Myocyte (in vitro differentiated cells): Measurements from ENCODE around the gene CATSPERD. TPM values are rescaled to one million over a fixed set of nuclear protein-coding genes. Genes with fewer than 3 reads are reported as not detected.
A peak's percentile ranks its signal among the peaks of the same experiment; 100 is the strongest.

ENCODE experiments used
- DNase-seq: peaks from one replicate; pipeline ENCODE4 v3.0.0-alpha.2; 2012; ENCODE audit warnings: low read depth
- total RNA-seq: library from RNA; depleted of rRNA; stranded (reverse); fragments of >200 nt; gene quantifications from 2 replicates; pipeline ENCODE4 v1.2.3, GENCODE V29; 2014

The CATSPERD gene
- total RNA-seq, 1 donor from 2014 or later = not detected

DNA sequence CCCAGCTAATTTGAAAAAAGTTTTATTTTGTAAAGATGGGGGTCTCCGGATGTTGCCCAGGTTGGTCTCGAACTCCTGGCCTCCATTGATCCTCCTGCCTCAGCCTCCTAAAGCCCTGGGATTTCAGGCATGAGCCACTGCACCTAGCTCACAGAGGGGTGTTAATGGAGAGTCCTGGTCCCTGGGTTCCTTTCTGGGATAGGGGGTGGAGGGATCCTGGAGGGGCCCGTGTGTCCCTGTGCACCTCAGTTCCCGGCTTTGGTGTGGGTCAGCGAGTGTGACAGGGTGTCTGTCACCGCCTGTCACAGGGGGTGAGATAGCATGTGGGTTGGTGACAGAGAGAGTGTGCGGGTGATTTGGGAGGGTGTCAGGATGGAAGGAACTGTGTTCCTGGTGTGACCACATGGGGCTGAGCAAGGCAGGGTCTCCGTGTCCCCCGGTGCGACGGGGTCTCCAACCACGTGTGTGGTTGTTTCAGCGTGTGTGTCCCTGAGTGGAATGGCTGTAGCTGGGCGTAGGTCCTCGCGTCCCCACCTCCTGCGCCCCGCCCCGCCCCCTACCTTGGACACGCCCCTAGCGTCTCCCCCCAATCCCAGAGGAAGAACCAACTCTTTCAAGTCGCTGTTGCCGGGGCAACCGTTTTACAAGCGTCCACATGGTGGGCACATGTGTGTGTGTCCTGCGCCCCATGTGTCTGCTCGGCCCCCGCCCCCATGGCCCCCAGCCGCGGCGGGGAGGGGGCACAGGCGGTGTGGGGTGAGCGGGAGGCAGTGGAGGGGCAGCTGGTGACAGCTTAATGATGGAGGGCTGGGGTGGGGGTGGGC lies 81.6 kb downstream of the CATSPERD start:
- no peak for DNase-seq

DNA sequence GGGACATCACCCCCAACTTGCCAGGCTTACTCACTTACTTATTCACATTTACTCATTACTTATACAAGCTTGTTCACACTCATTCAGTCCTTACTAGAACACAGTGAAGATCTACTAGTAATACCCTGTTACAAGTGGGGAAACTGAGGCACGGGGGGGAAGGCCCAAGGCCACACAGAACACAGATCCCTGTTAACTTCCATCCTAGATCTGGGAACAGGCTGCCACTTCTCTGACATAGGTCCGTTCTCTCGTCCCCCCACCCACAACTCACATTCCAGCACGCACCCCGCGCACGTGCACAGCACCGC lies 83.0 kb downstream of the CATSPERD start:
- no peak for DNase-seq

DNA sequence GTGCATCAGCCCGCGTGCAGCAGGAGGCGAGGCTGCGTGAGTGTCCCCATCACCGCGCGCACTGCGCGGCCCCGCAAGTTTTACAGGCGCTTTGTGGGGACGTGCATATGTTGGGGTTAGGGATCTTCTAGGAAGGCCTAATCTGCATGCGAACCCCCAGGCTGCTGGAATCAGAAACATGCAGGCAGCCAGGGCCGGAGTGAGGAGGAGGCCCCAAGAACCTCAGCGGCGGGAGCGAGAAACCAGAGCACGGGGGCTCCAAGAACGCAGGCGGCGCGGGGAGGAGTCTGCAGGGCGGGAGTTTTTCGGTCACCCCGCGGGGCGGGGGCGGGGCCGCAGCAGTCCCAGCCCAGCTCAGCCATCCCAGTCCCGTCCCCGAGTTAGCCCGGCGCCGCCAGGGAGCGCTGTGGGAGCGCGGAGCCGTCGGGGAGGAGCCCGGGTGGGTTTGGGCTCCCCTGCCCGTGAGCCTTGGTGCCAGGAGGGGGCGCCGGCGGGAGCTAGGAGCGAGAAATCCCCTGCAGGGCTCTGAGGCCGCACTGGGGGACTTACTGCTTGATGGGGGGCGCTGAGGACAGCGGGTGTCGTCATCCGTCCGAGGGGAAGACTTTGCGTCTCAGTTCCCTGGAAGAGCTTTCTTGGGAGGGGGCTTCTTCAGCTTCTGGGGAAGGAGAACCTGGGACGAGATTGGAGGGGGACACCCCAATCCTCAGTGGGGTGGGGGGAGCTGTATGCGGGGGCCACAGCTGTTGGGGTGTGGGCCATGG lies 83.5 kb downstream of the CATSPERD start:
- peak; percentile 76 for DNase-seq

DNA sequence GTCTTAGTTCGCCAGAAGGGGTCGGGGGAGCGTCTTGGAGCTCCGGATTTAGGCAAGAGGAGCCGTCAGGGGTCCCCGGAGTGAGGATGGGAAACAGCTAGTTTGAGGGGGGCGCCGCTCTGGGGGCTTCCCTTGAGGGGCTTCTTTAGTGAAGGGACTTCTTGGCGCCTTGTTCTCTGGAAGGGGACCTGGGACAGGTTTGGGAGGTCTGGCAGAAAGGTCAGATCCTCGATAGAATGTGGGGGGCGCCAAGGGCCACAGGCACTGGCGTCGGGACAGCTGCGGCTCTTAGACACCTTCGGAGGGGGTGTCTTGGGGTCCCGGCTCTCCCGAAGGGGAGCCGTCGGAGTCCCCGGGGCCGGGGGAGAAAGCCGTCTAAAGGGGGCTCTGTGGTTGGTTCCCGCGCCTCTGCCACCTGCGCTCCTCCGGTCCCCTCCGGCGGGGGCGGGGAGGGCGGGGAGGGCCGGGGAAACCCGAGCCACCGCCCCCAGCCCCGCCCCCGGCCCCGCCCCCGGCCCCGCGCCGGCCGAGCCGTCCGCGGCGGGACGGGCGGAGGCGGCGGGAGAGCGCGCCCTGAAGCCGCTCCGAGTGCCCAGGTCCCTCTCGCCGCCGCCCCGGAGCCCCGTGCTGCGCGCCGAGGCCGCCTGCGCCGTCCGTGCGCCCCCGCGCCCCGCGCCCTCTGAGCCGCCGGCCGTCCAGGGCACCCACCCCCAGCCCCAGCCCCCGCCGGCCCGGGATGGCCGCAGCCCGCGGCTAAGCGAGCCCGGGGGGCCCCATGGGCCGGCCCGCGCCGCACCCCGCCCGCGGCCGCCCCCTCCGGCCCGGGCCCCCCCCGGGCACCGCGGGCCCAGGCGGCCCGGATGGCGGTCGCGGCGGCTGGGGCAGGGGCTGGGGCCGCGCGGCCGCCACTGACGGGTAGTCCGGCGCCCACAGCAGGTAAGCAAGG lies 84.4 kb downstream of the CATSPERD start, which contains the start of gene NRTN:
Gene NRTN, plus strand, starts transcription at position 552 of the 946 bp plus-strand sequence. CDS start 19,099 bp downstream, outside the sequence.
- DNase-seq = no peak

DNA sequence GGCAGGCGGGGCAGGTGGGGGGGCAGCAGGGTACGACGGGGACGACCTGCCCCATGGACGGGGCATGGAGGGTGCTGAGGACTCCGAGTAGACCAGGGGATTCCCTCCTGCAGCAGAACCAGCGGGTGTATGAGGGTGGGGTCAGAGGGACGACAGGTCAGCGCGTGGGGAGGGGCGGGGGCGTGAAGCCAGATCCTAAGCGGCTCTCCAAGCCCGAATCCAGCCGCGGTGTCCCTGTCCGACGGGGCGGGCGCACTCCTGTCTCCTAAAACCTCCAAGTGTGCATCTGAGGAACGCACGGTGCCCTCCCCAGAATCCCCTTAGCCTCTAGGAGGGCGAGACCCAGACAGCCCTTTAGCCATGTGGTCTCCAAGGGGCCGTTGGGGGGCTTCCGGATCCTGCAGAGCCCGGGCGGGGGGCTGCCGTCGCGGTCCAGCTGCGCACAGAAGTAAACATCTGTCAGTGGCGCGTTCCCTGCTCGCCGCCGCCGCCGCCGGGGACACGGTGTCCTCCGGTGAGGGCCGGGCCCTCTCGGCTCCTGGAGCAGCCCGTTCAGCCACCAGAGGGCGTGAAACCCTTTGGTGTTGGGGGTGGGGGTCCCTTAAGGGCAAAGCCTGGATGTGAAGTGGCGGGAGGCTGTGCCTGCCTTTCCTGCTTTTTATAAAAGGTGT lies 85.2 kb downstream of the CATSPERD start:
- DNase-seq = peak; percentile 52

DNA sequence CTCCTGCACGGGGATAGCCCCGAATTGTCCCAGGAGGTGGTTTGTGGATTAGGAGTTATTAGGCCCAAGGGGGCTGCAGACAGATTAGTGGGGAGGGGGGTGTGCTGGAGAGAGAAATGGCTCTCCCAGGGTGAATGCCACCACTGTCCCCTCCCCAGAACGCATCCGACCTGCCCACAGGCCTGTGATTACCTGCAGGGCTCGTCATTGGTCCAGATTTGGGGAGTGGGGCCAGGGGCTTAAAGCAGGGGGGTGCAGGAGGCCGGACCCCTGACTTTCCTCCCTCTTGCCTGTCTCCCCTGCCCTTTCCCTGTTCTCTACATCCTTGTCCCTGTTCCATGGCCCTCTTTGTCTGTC lies 85.7 kb downstream of the CATSPERD start:
- DNase-seq = no peak

DNA sequence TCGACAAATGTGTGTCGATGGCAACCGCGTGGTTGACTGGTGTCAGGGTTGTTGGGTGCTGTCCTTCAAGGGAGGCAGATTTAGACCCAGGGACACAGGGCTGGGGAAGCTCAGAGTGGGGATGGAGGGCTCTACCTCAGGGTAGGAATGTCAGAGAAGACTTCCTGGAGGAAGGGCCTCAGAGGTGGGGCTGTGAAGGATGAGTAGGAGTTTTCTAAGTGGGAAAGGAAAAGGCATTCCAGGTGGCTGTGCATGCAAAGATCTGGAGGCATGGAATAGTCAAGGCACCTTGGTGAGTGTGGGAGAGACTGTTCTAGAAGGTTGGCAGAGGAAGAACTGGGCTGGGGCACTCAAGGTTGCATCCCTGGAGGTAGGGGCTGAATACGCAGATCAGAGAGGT lies 86.5 kb downstream of the CATSPERD start:
- no peak for DNase-seq

DNA sequence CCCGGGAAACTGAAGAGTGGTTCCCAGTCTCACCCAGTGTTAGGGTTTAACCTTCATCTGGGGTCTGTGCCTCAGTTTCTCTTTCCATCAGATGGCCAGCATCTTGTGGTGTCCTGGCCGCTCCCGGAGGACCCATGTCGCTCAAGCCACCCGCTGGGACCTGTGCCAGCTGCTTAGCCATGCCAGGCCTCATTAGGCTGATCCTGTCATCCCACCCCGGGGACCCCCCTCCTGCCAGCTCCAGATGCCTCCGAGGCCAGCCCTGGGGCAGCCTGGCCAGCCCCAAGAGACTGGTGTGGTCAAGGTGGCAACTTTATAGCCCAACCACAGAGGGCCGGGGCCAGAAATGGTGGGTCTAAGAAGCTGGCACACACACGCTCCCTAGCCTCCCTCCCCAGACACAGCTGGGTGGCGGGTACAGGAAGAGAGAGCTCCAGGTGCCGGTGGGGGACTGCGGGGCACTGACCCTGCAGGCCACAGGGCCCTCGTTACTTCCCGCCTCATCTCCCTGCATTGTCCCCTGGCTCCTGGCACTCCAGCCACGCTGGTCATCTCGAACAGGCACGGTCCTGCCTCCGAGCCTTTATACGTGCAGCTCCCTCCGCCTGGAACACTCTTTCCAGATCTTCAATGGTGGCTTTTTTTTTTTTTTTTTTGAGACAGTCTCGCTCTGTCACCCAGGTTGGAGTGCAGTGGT lies 87.8 kb downstream of the CATSPERD start:
- no peak for DNase-seq

DNA sequence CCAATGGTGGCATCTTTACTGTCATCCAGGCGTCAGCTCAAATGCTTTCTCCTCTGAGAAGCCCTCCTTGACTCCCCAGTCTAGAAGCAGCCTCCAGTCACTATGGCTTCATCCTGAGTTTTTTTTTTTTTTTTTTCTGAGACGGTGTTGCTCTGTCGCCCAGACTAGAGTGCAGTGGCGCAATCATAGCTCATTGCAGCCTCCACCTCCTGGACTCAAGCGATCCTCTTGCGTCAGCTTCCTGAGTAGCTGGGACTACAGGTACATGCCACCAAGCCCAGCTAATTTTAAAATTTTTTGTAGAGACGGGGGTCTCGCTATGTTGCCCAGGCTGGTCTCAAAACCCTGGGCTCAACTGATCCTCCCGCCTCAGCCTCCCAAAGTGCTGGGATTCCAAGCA lies 88.6 kb downstream of the CATSPERD start:
- DNase-seq = no peak

DNA sequence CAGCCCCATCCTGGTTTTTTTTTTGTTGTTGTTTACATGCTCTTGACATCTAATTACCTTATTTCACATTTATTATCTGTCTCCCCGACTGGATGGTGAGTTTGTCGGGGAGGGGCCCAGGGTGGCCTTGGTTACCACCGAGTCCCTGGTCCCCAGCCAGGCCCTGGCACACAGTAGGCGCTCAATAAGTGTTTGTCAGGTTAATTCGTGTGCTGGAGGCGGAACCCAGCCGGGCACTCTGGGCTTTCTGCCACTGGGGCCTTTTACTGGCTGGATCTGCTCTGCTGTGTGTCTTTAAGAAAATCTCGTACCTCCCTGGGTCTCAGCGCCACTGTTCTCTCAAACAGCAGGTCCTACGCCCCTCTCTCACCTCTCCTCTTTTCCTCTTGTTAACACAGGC lies 89.0 kb downstream of the CATSPERD start:
- no peak for DNase-seq

DNA sequence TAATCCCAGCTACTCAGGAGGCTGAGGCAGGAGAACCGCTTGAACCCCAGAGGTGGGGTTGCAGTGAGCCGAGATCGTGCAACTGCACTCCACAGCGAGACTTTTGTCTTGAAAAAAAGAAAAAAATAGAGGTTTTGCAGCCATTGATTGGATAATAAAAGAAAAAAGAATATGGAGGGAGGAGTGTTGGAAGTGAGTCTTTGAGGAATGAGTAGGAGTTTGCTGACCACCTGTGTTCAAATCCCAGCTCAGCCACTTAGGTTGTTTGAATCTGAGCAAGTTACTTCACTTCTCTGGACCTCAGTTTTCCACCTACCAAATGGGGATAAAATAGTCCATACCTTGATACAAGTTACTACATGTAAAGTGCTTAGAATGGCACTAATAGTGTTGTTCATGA lies 90.7 kb downstream of the CATSPERD start:
- DNase-seq = no peak

DNA sequence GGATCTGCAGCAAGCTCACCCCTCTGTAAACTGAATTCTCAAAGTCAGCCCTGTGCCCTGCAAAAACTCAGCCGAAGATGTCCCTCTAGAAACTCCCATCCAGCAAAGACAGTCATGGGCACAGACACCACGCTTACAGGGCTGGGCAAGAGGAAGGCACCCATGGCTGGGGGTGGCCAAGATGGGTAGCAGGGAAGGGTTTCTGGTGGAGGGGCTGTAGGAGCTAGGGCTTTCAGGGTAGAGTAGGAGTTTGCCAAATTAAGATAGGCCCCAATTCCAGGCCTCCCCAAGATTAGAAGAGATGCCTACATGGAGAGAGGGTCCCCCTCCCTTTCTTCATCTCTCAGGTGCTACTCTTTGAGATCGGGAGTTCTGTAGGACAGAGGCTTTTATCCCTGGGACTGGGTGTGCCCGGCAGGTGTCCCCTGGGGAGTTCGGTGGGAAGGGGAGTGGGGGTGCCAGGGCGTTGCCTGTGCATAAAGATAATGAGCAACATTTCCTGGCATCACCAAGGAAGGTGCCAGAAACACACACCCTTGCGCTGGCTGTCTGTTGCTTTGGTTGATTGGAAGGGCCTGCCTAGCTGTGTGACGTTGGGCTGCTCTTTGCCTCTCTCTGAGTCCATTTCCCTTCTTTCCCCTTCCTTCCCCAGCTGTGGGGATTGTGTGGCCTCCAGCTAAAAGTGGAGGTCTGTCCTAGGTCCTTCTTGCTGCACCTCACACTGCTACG lies 93.8 kb downstream of the CATSPERD start:
- DNase-seq = no peak

DNA sequence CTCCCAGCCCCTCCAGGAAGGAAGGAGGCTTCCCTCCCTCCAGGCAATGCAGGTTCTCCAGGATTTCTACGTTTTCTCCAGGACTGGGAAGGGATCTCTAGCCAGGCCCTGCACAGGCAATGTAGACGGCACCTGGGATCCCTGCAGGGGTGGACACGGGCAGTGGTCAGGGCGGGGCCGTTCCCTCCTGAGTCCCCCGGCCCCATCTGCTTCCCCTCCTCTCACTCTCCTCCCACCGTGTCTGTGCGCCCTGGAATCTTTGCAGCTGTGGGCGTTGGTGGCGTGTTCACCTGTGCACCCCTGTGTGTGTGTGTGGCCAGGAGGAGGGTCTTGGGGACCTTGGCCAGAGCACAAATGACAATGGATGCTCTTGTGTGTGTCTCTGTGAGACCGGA lies 94.4 kb downstream of the CATSPERD start:
- DNase-seq = no peak

DNA sequence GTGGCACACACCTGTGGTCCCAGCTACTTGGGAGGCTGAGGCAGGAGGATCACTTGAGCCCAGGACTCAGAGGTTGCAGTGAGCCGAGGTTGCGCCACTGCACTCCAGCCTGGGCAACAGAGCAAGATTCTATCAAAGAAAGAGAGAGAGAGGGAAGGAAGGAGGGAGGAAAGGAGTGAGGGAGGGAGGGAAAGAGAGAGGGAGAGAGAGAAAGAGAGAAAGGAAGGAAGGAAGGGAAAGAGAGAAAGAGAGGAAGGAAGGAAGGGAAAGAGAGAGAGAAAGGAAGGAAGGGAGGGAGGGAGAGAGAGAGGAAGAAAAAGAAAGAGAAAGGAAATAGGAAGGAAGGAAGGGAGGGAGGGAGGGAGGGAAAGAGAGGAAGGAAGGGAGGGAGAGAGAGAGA lies 96.8 kb downstream of the CATSPERD start:
- DNase-seq = no peak

DNA sequence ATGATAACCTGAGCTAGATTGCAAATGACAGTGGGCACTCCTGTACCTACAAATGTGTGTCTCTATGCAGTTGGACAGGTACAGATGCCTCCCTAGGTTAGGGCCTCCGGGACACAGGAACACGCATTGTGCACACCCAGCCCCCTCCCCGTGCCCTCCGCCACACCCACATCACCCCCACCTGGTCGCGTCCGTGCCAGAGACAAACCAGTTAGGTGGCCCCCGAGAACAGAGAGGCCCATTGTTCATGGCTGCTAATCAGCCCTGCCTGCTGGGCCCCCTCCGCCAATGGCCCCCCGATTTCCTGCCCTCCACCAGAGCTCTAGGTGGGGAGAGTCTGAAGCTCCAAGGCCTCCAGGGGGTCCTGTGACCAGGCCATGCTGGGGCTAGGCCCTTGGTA lies 98.2 kb downstream of the CATSPERD start:
- no peak for DNase-seq

DNA sequence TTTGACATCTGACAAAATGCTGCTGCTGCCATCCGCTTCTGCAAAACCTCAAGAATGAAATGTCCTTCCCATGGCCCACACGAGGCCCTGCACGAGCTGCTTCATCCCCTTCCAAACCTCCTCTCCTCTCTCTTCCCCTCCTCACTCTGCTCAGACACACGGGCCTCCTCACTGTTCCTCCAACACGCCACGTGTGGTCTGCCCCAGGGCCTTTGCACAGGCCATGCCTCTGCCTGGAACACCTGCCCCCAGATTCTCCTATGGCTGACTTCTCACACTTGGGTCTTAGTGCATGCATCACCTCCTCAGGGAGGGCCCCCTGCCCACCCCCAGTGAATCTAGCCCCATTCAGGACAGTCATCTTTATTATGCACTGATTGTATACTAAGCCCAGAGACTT lies 100.3 kb downstream of the CATSPERD start:
- no peak for DNase-seq

DNA sequence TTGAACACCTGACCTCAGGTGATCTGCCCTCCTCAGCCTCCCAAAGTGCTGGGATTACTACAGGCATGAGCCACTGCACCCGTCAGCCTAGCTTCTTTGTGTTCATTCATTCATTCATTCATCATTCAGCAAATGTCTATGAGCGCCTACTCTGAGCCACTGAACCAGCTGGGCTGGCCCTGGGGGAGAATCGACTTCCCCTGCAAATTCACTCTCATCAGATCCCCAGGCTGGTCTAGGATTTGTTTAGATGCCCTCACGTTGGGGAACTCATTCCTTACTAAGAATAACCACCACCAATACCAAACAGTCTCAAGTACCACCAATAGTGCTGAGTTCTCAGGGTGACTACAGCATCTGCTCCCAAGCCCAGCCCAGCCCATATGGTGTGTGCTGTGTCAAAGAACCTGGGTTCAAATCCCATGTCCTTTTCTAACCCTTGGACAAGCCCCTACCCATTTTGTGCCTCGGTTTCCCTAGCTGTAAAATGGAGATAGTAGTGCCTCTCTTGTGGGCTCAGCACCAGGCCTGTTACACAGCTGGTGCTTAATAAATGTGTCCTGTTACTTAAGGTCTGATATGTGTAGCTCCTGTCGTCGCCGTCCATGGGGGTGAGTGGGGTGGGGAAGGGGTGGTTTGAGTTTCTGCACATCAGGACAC lies 101.2 kb downstream of the CATSPERD start:
- DNase-seq = no peak

DNA sequence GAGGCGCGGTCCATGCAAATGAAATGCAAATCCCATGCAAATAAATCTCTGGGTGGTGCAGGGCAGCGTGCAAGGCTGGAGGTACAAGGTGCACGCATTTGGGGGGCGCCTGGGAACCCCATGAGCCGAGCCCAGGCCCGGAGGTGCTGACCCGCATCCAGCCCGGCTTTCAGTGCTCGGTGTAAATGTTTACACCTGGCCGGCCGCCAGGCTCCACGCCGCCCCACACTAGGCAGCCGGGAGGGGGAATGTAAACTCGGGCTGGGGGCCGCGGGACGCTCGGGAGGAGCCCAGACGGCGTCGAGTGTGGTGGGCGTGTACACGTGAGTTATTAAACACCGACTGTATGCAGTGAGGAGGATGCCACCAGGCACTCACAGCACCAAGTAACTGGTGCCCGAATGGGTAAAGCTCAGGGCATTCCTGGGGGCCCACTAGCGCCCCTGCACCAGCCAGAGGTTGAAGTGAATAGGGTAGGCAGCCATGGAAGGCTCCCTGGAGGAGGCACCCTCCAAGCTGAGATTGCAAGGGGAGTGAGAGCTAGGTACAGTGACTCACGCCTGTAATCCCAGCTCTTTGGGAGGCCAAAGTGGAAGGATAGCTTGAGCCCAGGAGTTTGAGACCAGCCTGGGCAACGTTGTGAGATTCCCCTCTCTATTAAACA lies 101.9 kb downstream of the CATSPERD start:
- no peak for DNase-seq
